PFSK-1 (cell line): ENCODE measurements around the gene SHF.
A peak's percentile ranks its signal among the peaks of the same experiment; 100 is the strongest.

Experiments
- FOXP2 ChIP-seq: optimal IDR thresholded peaks from 2 replicates; pipeline ENCODE3; 2011; ENCODE audit warnings: borderline replicate concordance, control low read depth, inconsistent platforms; ENCODE audit not compliant: insufficient read depth; ENCODE audit errors: extremely low read length, extremely low read depth
- POLR2AphosphoS5 ChIP-seq: IDR thresholded peaks from 2 replicates; pipeline ENCODE4 v1.6.1; 2012; ENCODE audit warnings: low read depth, mild to moderate bottlenecking, control low read depth, low read length, moderate library complexity
- REST ChIP-seq, 2 experiments: IDR thresholded peaks; 2 replicates each; pipeline versions ENCODE4 v1.6.1 to v1.8.0; 2011 to 2012; ENCODE audit warnings: low read depth in 2 of 2, low read length in 2 of 2, control low read depth in 1 of 2, inconsistent platforms in 1 of 2, mild to moderate bottlenecking in 1 of 2, moderate library complexity in 1 of 2; ENCODE audit not compliant: insufficient read depth in 1 of 2
- SIN3A ChIP-seq: IDR thresholded peaks from 2 replicates; pipeline ENCODE4 v1.6.1; 2012; ENCODE audit warnings: mild to moderate bottlenecking, low read length, moderate library complexity, borderline replicate concordance; ENCODE audit not compliant: insufficient read depth
- TAF1 ChIP-seq: IDR thresholded peaks from 2 replicates; pipeline ENCODE4 v1.6.1; 2012; ENCODE audit warnings: low read length, control low read depth, borderline replicate concordance; ENCODE audit not compliant: insufficient read depth

The SHF gene

GRCh38 chr15:45121020-45121419, 66.7 kb downstream of the SHF start:
- no peak for TF ChIP-seq SIN3A
- TF ChIP-seq FOXP2, result no peak
- TF ChIP-seq REST (IDR thresholded peaks at IDR 0.05; ENCODE audit: insufficient read depth in 1 of 2, low read depth in 2 of 2, low read length in 2 of 2), result no peak
- no peak for TF ChIP-seq TAF1
- no peak for TF ChIP-seq POLR2AphosphoS5

GRCh38 chr15:45120081-45120972, 67.4 kb downstream of the SHF start:
- TF ChIP-seq POLR2AphosphoS5 (no peak), SIN3A (no peak), TAF1 (no peak), REST (IDR thresholded peaks at IDR 0.05; ENCODE audit: insufficient read depth in 1 of 2, low read depth in 2 of 2, low read length in 2 of 2) (no peak), FOXP2 (no peak)

DNA sequence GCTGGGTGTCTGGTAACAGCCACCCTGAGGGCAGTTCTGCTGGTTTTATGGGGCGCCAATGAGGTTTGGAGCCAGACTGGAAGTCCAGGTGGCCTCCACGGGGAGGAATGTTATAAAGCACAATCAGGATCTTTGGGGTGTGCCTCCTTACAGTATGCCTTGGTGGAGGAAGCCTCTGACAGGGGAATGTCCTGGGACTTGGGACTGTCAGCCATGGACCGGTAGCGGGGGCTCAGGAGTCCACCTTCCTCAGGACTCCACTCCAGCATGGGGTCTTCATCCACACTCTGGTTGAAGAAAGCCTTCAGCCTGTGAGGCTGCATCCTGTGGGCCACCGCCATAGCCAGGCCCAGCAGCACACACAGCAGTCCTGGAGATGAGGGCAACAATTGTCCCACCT, 68.8 kb downstream of the SHF start:
- TF ChIP-seq POLR2AphosphoS5, result no peak
- TF ChIP-seq FOXP2, result no peak
- TF ChIP-seq REST (IDR thresholded peaks at IDR 0.05; ENCODE audit: insufficient read depth in 1 of 2, low read depth in 2 of 2, low read length in 2 of 2), result no peak
- no peak for TF ChIP-seq TAF1
- TF ChIP-seq SIN3A, result no peak

- TF ChIP-seq FOXP2 (peak; percentile 28), REST (IDR thresholded peaks at IDR 0.05; ENCODE audit: insufficient read depth in 1 of 2, low read depth in 2 of 2, low read length in 2 of 2) (no peak)
Observed at GRCh38 chr15:45118131-45118588, 69.6 kb downstream of the SHF start.
